Osteoblast (primary cell): ENCODE data around the gene POC1B. TPM values are rescaled to one million over a fixed set of nuclear protein-coding genes. Genes with fewer than 3 reads are reported as not detected.

ENCODE experiments used
- DNase-seq: peaks from one replicate; pipeline ENCODE4 v3.0.0; 2011; ENCODE audit warnings: low spot score, mixed read lengths; ENCODE audit not compliant: insufficient read length; ENCODE audit errors: missing footprints
- H2AFZ ChIP-seq: 2 replicates; pipeline ENCODE4 v1.6.0; 2011; ENCODE audit warnings: mild to moderate bottlenecking, low read length
- H3K27ac ChIP-seq: 2 replicates; pipeline ENCODE4 v1.5.1; 2011; ENCODE audit warnings: mild to moderate bottlenecking, low read depth, low read length, moderate library complexity
- H3K27me3 ChIP-seq: 2 replicates; pipeline ENCODE4 v1.6.0; 2012; ENCODE audit warnings: mild to moderate bottlenecking, control low read depth, inconsistent platforms, low read length, moderate library complexity; ENCODE audit not compliant: insufficient read depth
- H3K36me3 ChIP-seq: 2 replicates; pipeline ENCODE4 v1.5.1; 2011; ENCODE audit warnings: mild to moderate bottlenecking, low read length, control low read depth, moderate library complexity; ENCODE audit not compliant: insufficient read depth
- H3K4me1 ChIP-seq: 2 replicates; pipeline ENCODE4 v1.5.1; 2011; ENCODE audit warnings: mild to moderate bottlenecking, low read length, control low read depth, moderate library complexity; ENCODE audit not compliant: insufficient read depth
- H3K4me2 ChIP-seq: 2 replicates; pipeline ENCODE4 v1.6.0; 2011; ENCODE audit warnings: mild to moderate bottlenecking, low read length; ENCODE audit not compliant: insufficient read depth
- H3K4me3 ChIP-seq: fragments of 200-600 bp; sonication (generic); 3 replicates; pipeline ENCODE4 v1.5.1; 2012; ENCODE audit warnings: mild to moderate bottlenecking, low read length, inconsistent platforms; ENCODE audit not compliant: insufficient read depth
- H3K79me2 ChIP-seq: 2 replicates; pipeline ENCODE4 v1.6.0; 2012; ENCODE audit warnings: mild to moderate bottlenecking, low read length, control low read depth, inconsistent platforms; ENCODE audit not compliant: insufficient read depth
- H3K9me3 ChIP-seq: 2 replicates; pipeline ENCODE4 v1.5.1; 2011; ENCODE audit warnings: low read depth, low read length, control low read depth
- H4K20me1 ChIP-seq: 2 replicates; pipeline ENCODE4 v1.6.0; 2012; ENCODE audit warnings: mild to moderate bottlenecking, low read length, control low read depth; ENCODE audit not compliant: insufficient read depth
- CTCF ChIP-seq: IDR thresholded peaks from 2 replicates; pipeline ENCODE4 v1.5.1; 2011; ENCODE audit warnings: mild to moderate bottlenecking, low read depth, low read length, moderate library complexity; ENCODE audit errors: extremely low read depth
- total RNA-seq: library from RNA; depleted of rRNA; stranded (reverse); fragments of >200 nt; gene quantifications from 2 replicates; pipeline ENCODE4 v1.2.3, GENCODE V29; 2012

POC1B gene
- total RNA-seq, 1 donor: 10.9 TPM

GRCh38 chr12:89573051-89573810 is 47.4 kb upstream of the POC1B start:
- Histone ChIP-seq H3K4me1 (peaks cover 32% of the 10 kb centered on the region), H4K20me1 (no peaks in the 10 kb centered on the region), H3K27ac (no peak overlapping the region), H2AFZ (no peak overlapping the region), H3K36me3 (no peaks in the 10 kb centered on the region), H3K79me2 (no peaks in the 10 kb centered on the region), H3K4me3 (no peak overlapping the region), H3K27me3 (no peaks in the 10 kb centered on the region), H3K4me2 (no peak overlapping the region), H3K9me3 (no peaks in the 10 kb centered on the region)
- peak; percentile 41 for DNase-seq
- no peak for TF ChIP-seq CTCF

GRCh38 chr12:89571491-89572195 is 45.8 kb upstream of the POC1B start:
- no peak for TF ChIP-seq CTCF
- Histone ChIP-seq H2AFZ (no peak overlapping the region), H3K4me2 (no peak overlapping the region), H3K9me3 (no peaks in the 10 kb centered on the region), H3K27ac (no peak overlapping the region), H3K36me3 (no peaks in the 10 kb centered on the region), H3K4me1 (peaks cover 32% of the 10 kb centered on the region), H3K4me3 (no peak overlapping the region), H3K79me2 (no peaks in the 10 kb centered on the region), H4K20me1 (no peaks in the 10 kb centered on the region), H3K27me3 (no peaks in the 10 kb centered on the region)
- DNase-seq: no peak

- peak; percentile 19 for DNase-seq
- no peak for TF ChIP-seq CTCF
Measured at GRCh38 chr12:89568484-89568883, 42.6 kb upstream of the POC1B start.

GRCh38 chr12:89567691-89568239 is 41.9 kb upstream of the POC1B start:
- peaks cover 8% of the 10 kb centered on the region for H3K4me1 ChIP-seq
- H2AFZ ChIP-seq: no peak overlapping the region
- no peaks in the 10 kb centered on the region for H3K27me3 ChIP-seq
- TF ChIP-seq CTCF: no peak
- no peaks in the 10 kb centered on the region for H3K9me3 ChIP-seq
- H3K4me3 ChIP-seq: no peak overlapping the region
- no peak overlapping the region for H3K4me2 ChIP-seq
- H3K79me2 ChIP-seq: no peaks in the 10 kb centered on the region
- no peaks in the 10 kb centered on the region for H4K20me1 ChIP-seq
- no peak overlapping the region for H3K27ac ChIP-seq
- no peaks in the 10 kb centered on the region for H3K36me3 ChIP-seq
- no peak for DNase-seq

More at GRCh38 chr12:89568484-89568883, 42.6 kb upstream of the POC1B start:
- H3K4me1 ChIP-seq: peaks cover 12% of the 10 kb centered on the region
- H3K4me3 ChIP-seq: no peak overlapping the region
- H3K4me2 ChIP-seq: no peak overlapping the region
- H3K79me2 ChIP-seq: no peaks in the 10 kb centered on the region
- H3K27ac ChIP-seq: no peak overlapping the region
- H4K20me1 ChIP-seq: no peaks in the 10 kb centered on the region
- no peaks in the 10 kb centered on the region for H3K27me3 ChIP-seq
- H3K9me3 ChIP-seq: no peaks in the 10 kb centered on the region
- no peaks in the 10 kb centered on the region for H3K36me3 ChIP-seq
- H2AFZ ChIP-seq: no peak overlapping the region
